Astrocyte (in vitro differentiated cells and primary cell): ENCODE measurements around the gene CST11.

Source experiments
- CTCF ChIP-seq: IDR thresholded peaks from 2 replicates; pipeline ENCODE4 v1.5.1; 2011; ENCODE audit warnings: low read depth, mild to moderate bottlenecking, inconsistent platforms, low read length, moderate library complexity; ENCODE audit not compliant: insufficient read depth
- EZH2 ChIP-seq: IDR thresholded peaks from 2 replicates; pipeline ENCODE4 v1.6.1; 2012; ENCODE audit warnings: mild to moderate bottlenecking, low read length, inconsistent platforms; ENCODE audit not compliant: insufficient read depth

DNA sequence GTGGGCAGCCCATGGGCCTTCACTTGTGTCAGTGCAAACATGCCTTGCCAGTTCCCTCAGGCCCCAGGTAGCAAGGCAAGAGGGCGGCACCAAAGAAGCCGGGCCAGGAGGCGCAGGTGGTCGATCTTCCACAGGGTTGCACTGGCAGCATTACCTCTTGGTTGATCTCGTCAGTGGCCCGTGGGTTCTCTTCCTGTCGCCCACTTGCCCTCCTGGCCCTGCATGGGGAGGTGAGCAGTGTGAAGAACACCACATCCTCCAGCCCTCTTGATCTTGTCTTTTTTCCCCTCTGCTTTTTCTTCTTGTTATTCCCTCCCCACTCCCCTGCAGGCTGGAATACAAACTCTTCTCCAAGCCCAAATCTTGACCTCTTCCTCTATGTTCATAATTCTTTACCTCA is 3.0 kb upstream of the CST11 start:
- TF ChIP-seq CTCF (no peak), EZH2 (no peak)
